Heart left ventricle (tissue), 13 donors: ENCODE measurements around the gene ADGRV1.

Experiments
- CTCF ChIP-seq, 12 donors: fragments of 200-600 bp; sonication (generic) in 4 of 12; IDR thresholded peaks; one replicate each; pipeline versions ENCODE4 v1.5.0 to v1.8.0; 2018 to 2022; ENCODE audit warnings: antibody characterized with exemption in 12 of 12, mild to moderate bottlenecking in 5 of 12
- POLR2A ChIP-seq, 2 donors: fragments of 450-650 bp; IDR thresholded peaks; one replicate each; pipeline ENCODE4 v1.6.1; 2017; ENCODE audit warnings: antibody characterized with exemption in 2 of 2, mild to moderate bottlenecking in 2 of 2, moderate library complexity in 2 of 2
- donor health status: ischemic (EF 13 %, LVEDD 7.1; RV severe dilation, severe dysfunction).
- donor health status: DM: no; HTN: yes; CAD: no.
- donor health status: DM: no; HTN: no; CAD: no.
- donor health status: ischemic (EF 25% LVEDD 6.9; RV normal size, moderate dysfunction).
- donor health status: ischemic (EF 25% LVEDD 5.7; RV mildly dilated, moderate dysfunction).
- donor health status: ischemic (EF 35%, LVEDD 5.7; RV mildly dilated, moderate dysfunction).
- donor health status: nonischemic (EF 11% LVEDD 7.7; RV severe dilation, severe dysfunction).
- donor health status: DM: yes; HTN: yes; CAD: no.
- donor health status: PGD.
- donor health status: ischemic (EF 29% LVEDD 5.4; RV normal size, mild dysfunction).
- donor health status: nonischemic (EF 23%, LVEDD 6.1; RV moderate dilation, normal function).

- TF ChIP-seq CTCF (IDR thresholded peaks at IDR 0.05) (no peak), POLR2A (IDR thresholded peaks at IDR 0.05) (no peak)
Measured at GRCh38 chr5:90813392-90813791, 254.8 kb downstream of the ADGRV1 start.
